ENCODE measurements around the gene CD200.
"Not testable (repeated sequence)": the region's sequence is repeated elsewhere in the genome, so short reads cannot be mapped to it uniquely, and the experiment has no call there.

The CD200 gene

GRCh38 chr3:112360561-112360960, 27.6 kb downstream of the CD200 start:
- DNase-seq (ENCODE audit: low read depth), result no peak

GRCh38 chr3:112362221-112362620, 29.3 kb downstream of the CD200 start:
- DNase-seq (ENCODE audit: low read depth), result no peak

GRCh38 chr3:112364291-112364690, 31.3 kb downstream of the CD200 start:
- DNase-seq (ENCODE audit: low read depth), result no peak

GRCh38 chr3:112365035-112365434, 32.1 kb downstream of the CD200 start:
- no peak for DNase-seq (ENCODE audit: low read depth)

- DNase-seq (ENCODE audit: low read depth), result no peak
Measured at GRCh38 chr3:112365636-112366035, 32.7 kb downstream of the CD200 start.

GRCh38 chr3:112366522-112366921, 33.6 kb downstream of the CD200 start:
- DNase-seq (ENCODE audit: low read depth), result no peak

GRCh38 chr3:112371569-112371968, 38.6 kb downstream of the CD200 start:
- no peak for DNase-seq (ENCODE audit: low read depth)

- no peak for DNase-seq (ENCODE audit: low read depth)
Measured at GRCh38 chr3:112372396-112372795, 39.4 kb downstream of the CD200 start.

- no peak for DNase-seq (ENCODE audit: low read depth)
Measured at GRCh38 chr3:112373476-112373875, 40.5 kb downstream of the CD200 start.

GRCh38 chr3:112373924-112374323, 41.0 kb downstream of the CD200 start:
- no peak for DNase-seq (ENCODE audit: low read depth)

GRCh38 chr3:112374333-112374734, 41.4 kb downstream of the CD200 start:
- no peak for DNase-seq (ENCODE audit: low read depth)

GRCh38 chr3:112375117-112375516, 42.2 kb downstream of the CD200 start:
- DNase-seq (ENCODE audit: low read depth), result no peak

- no peak for DNase-seq (ENCODE audit: low read depth)
Measured at GRCh38 chr3:112376241-112376911, 43.4 kb downstream of the CD200 start.

- DNase-seq (ENCODE audit: low read depth), result no peak
Measured at GRCh38 chr3:112376992-112377391, 44.0 kb downstream of the CD200 start.

GRCh38 chr3:112377568-112378071, 44.7 kb downstream of the CD200 start:
- DNase-seq (ENCODE audit: low read depth), result no peak

GRCh38 chr3:112378347-112378746, 45.4 kb downstream of the CD200 start:
- DNase-seq (ENCODE audit: low read depth), result not testable (repeated sequence)

- no peak for DNase-seq (ENCODE audit: low read depth)
Measured at GRCh38 chr3:112379020-112379690, 46.2 kb downstream of the CD200 start.

- DNase-seq (ENCODE audit: low read depth), result no peak
Measured at GRCh38 chr3:112381673-112382542, 49.0 kb downstream of the CD200 start.

- DNase-seq (ENCODE audit: low read depth), result no peak
Measured at GRCh38 chr3:112382543-112383160, 49.7 kb downstream of the CD200 start.

GRCh38 chr3:112384769-112385168, 51.8 kb downstream of the CD200 start:
- no peak for DNase-seq (ENCODE audit: low read depth)

GRCh38 chr3:112388972-112389371, 56.0 kb downstream of the CD200 start:
- DNase-seq (ENCODE audit: low read depth), result no peak

- DNase-seq (ENCODE audit: low read depth), result no peak
Measured at GRCh38 chr3:112389961-112390360, 57.0 kb downstream of the CD200 start.
